Astrocyte (in vitro differentiated cells and primary cell): ENCODE measurements around the gene NOTCH4. TPM values are rescaled to one million over a fixed set of nuclear protein-coding genes. Genes with fewer than 3 reads are reported as not detected.
A peak's percentile ranks its signal among the peaks of the same experiment; 100 is the strongest.
"Not testable (repeated sequence)": the region's sequence is repeated elsewhere in the genome, so short reads cannot be mapped to it uniquely, and the experiment has no call there.

ENCODE experiments used
- DNase-seq: peaks from one replicate; pipeline ENCODE4 v3.0.0-alpha.2; 2010; ENCODE audit warnings: low read depth
- FAIRE-seq: peaks from 2 replicates; lab custom pipeline; 2011; peaks lifted over from hg19 to GRCh38; lab: Jason Lieb, UNC
- H2AFZ ChIP-seq: 2 replicates; pipeline ENCODE4 v1.6.0; 2012; ENCODE audit warnings: low read depth, low read length, inconsistent platforms
- H3K27ac ChIP-seq: 2 replicates; pipeline ENCODE4 v1.5.1; 2011; ENCODE audit warnings: low read depth, low read length, inconsistent platforms
- H3K27me3 ChIP-seq: 2 replicates; pipeline ENCODE4 v1.6.0; 2011; ENCODE audit warnings: low read length, inconsistent platforms; ENCODE audit not compliant: insufficient read depth
- H3K36me3 ChIP-seq: 2 replicates; pipeline ENCODE4 v1.5.1; 2011; ENCODE audit warnings: low read length, inconsistent platforms; ENCODE audit not compliant: insufficient read depth
- H3K4me1 ChIP-seq: 2 replicates; pipeline ENCODE4 v1.5.1; 2011; ENCODE audit warnings: low read length, inconsistent platforms; ENCODE audit not compliant: insufficient read depth
- H3K4me2 ChIP-seq: 2 replicates; pipeline ENCODE4 v1.6.0; 2012; ENCODE audit warnings: low read length, inconsistent platforms
- H3K4me3 ChIP-seq: 2 replicates; pipeline ENCODE4 v1.5.1; 2011; ENCODE audit warnings: low read depth, mild to moderate bottlenecking, low read length, inconsistent platforms; ENCODE audit not compliant: insufficient read depth
- H3K79me2 ChIP-seq: 2 replicates; pipeline ENCODE4 v1.6.0; 2012; ENCODE audit warnings: mild to moderate bottlenecking, low read length, inconsistent platforms; ENCODE audit not compliant: insufficient read depth
- H3K9ac ChIP-seq: 2 replicates; pipeline ENCODE4 v1.6.0; 2012; ENCODE audit warnings: mild to moderate bottlenecking, low read length, inconsistent platforms
- H3K9me3 ChIP-seq: 2 replicates; pipeline ENCODE4 v1.5.1; 2012; ENCODE audit warnings: low read depth, mild to moderate bottlenecking, low read length, inconsistent platforms; ENCODE audit not compliant: insufficient read depth
- H4K20me1 ChIP-seq: 2 replicates; pipeline ENCODE4 v1.6.0; 2012; ENCODE audit warnings: low read length, inconsistent platforms; ENCODE audit not compliant: insufficient read depth
- H3K27ac Mint-ChIP-seq: one replicate; pipeline ENCODE4 v1.8.0; 2021; ENCODE audit warnings: mild to moderate bottlenecking, mixed read lengths; ENCODE audit not compliant: unreplicated experiment
- H3K27me3 Mint-ChIP-seq: one replicate; pipeline ENCODE4 v1.8.0; 2021; ENCODE audit warnings: low read depth, mixed read lengths; ENCODE audit not compliant: unreplicated experiment
- H3K36me3 Mint-ChIP-seq: one replicate; pipeline ENCODE4 v1.8.0; 2021; ENCODE audit warnings: low read depth, mixed read lengths; ENCODE audit not compliant: unreplicated experiment
- H3K4me1 Mint-ChIP-seq: one replicate; pipeline ENCODE4 v1.8.0; 2021; ENCODE audit warnings: low read depth, mixed read lengths; ENCODE audit not compliant: unreplicated experiment
- H3K4me3 Mint-ChIP-seq: one replicate; pipeline ENCODE4 v1.8.0; 2021; ENCODE audit warnings: mild to moderate bottlenecking, moderate library complexity, mixed read lengths; ENCODE audit not compliant: unreplicated experiment
- H3K9me3 Mint-ChIP-seq: one replicate; pipeline ENCODE4 v1.8.0; 2021; ENCODE audit warnings: mild to moderate bottlenecking, mixed read lengths; ENCODE audit not compliant: unreplicated experiment
- EZH2 ChIP-seq: IDR thresholded peaks from 2 replicates; pipeline ENCODE4 v1.6.1; 2012; ENCODE audit warnings: mild to moderate bottlenecking, low read length, inconsistent platforms; ENCODE audit not compliant: insufficient read depth
- total RNA-seq: library from RNA; stranded (reverse); gene quantifications from 2 replicates; pipeline ENCODE4 v1.2.1, GENCODE V29; 2021

NOTCH4 gene
- total RNA-seq, 1 donor from 2014 or later, result 0.57 TPM

GRCh38 chr6:32187009-32187709 is 36.7 kb downstream of the NOTCH4 start:
- no peaks in the 10 kb centered on the region for H4K20me1 ChIP-seq
- no peak for DNase-seq
- peaks cover 20% of the 10 kb centered on the region for H3K36me3 Mint-ChIP-seq
- no peak overlapping the region for H3K27ac ChIP-seq
- no peak for FAIRE-seq
- H3K4me2 ChIP-seq, result peak overlapping the region; percentile 100
- peaks cover 30% of the 10 kb centered on the region for H3K4me1 Mint-ChIP-seq
- no peaks in the 10 kb centered on the region for H3K27me3 Mint-ChIP-seq
- H3K4me1 ChIP-seq, result peaks cover 21% of the 10 kb centered on the region
- H3K27me3 ChIP-seq, result no peaks in the 10 kb centered on the region
- no peak overlapping the region for H3K27ac Mint-ChIP-seq
- no peaks in the 10 kb centered on the region for H3K9me3 Mint-ChIP-seq
- TF ChIP-seq EZH2, result no peak
- H3K4me3 ChIP-seq, result no peak overlapping the region
- peaks cover 38% of the 10 kb centered on the region for H3K79me2 ChIP-seq
- H3K36me3 ChIP-seq, result peaks cover 18% of the 10 kb centered on the region
- H3K9me3 ChIP-seq, result no peaks in the 10 kb centered on the region
- peak overlapping the region; percentile 69 for H3K4me3 Mint-ChIP-seq
- H2AFZ ChIP-seq, result no peak overlapping the region
- no peak overlapping the region for H3K9ac ChIP-seq

DNA sequence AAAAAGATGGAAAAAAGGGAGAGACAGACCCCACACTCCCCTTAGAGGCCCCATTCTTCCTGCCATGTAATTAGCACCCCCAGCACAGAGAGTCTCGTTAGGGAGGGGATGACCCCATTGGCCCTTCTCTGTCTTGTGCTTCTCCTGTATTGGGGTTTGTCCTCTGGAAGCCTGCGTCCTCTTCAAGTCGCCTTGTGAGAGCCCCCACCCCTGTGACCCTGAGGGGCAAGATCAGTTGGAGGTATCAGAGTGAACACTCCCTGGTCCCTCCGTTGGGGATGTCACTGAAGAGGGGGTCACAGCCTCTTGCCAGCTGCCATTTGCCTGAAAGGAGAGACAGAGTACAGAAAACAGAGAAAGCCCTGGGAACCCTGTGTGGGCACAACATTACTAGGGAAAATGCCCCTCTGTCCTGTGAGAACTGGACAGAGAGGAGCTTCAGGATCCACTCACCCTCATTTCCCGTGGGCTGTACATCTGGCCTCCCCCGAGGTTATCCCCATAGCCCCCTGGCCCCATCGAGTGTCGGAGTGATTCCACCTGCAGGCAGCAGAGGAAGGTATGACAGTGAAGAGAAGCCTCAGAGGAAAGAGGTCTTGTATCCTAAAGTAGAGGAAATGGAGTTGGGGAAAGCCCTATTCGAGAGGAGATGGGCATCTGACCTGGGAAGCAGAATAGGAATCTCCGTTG is 37.6 kb downstream of the NOTCH4 start:
- peak overlapping the region; percentile 41 for H3K4me2 ChIP-seq
- H3K4me3 ChIP-seq, H3K9me3 Mint-ChIP-seq, H3K27me3 Mint-ChIP-seq, H2AFZ ChIP-seq, H3K27me3 ChIP-seq, H4K20me1 ChIP-seq, FAIRE-seq, H3K27ac Mint-ChIP-seq, H3K9me3 ChIP-seq, DNase-seq: not testable (repeated sequence)
- H3K27ac ChIP-seq, result peak overlapping the region; percentile 37
- peaks cover 21% of the 10 kb centered on the region for H3K4me1 ChIP-seq
- peaks cover 18% of the 10 kb centered on the region for H3K36me3 ChIP-seq
- peak overlapping the region; percentile 35 for H3K9ac ChIP-seq
- Mint-ChIP-seq H3K36me3 (peaks cover 21% of the 10 kb centered on the region), H3K4me1 (peaks cover 26% of the 10 kb centered on the region), H3K4me3 (peak overlapping the region; percentile 34)
- peaks cover 30% of the 10 kb centered on the region for H3K79me2 ChIP-seq

DNA sequence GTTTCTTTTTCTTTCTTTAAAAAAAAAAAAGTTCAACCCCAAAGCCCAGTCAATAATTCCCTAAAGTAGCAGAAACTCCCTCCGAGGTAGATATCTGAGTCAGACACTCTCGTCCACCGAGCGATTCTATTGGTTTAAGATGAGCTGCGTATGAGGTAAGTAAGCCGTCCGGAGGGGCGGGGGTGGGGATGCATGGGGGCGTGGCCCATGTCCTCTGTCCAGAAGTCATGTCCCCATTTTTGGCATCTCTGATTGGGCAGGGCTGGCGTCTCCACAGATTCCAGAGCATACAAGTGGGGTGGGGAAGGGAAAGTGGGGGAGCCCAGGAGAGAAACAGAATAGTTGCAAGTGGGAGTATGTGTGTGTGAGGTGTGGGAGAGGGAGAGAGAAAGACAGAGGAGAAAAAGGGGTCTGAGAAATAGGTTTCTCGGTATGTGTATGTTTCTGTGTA is 38.2 kb downstream of the NOTCH4 start:
- H3K27ac ChIP-seq, result peak overlapping the region; percentile 37
- H3K9me3 ChIP-seq, H3K4me3 ChIP-seq, H2AFZ ChIP-seq, H3K27me3 Mint-ChIP-seq, H4K20me1 ChIP-seq, H3K9me3 Mint-ChIP-seq, H3K27me3 ChIP-seq: not testable (repeated sequence)
- Mint-ChIP-seq H3K4me1 (peaks cover 26% of the 10 kb centered on the region), H3K27ac (peak overlapping the region; percentile 91), H3K36me3 (peaks cover 22% of the 10 kb centered on the region), H3K4me3 (peak overlapping the region; percentile 66)
- peak overlapping the region; percentile 35 for H3K9ac ChIP-seq
- H3K4me2 ChIP-seq, result peak overlapping the region; percentile 41
- H3K79me2 ChIP-seq, result peaks cover 29% of the 10 kb centered on the region
- peaks cover 18% of the 10 kb centered on the region for H3K36me3 ChIP-seq
- DNase-seq (peak; percentile 82), FAIRE-seq (peak; percentile 5)
- peaks cover 18% of the 10 kb centered on the region for H3K4me1 ChIP-seq
